Hepatocyte (in vitro differentiated cells): ENCODE data around the gene TMEM258.

Source experiments
- CTCF ChIP-seq: fragments of 200-600 bp; sonication (generic); IDR thresholded peaks from 2 replicates; pipeline ENCODE4 v1.5.1; 2016; ENCODE audit warnings: antibody characterized with exemption, mild to moderate bottlenecking; ENCODE audit not compliant: poor library complexity
- EZH2phosphoT487 ChIP-seq: fragments of 200-600 bp; sonication (generic); IDR thresholded peaks from one replicate; pipeline ENCODE4 v1.6.1; 2018; ENCODE audit warnings: antibody characterized with exemption, mild to moderate bottlenecking, low read depth, moderate library complexity; ENCODE audit not compliant: unreplicated experiment, severe bottlenecking

- TF ChIP-seq CTCF (no peak), EZH2phosphoT487 (no peak)
These were observed 48.0 kb upstream of the TMEM258 start for GRCh38 chr11:61840371-61840770.
